ENCODE results near the gene ARHGAP19.
A peak's percentile ranks its signal among the peaks of the same experiment; 100 is the strongest.
"Not testable (repeated sequence)": the region's sequence is repeated elsewhere in the genome, so short reads cannot be mapped to it uniquely, and the experiment has no call there.

The ARHGAP19 gene

GRCh38 chr10:97321032-97321803, 28.8 kb upstream of the ARHGAP19 start:
- peak; percentile 24 to 69 for DNase-seq

GRCh38 chr10:97320480-97321031, 28.1 kb upstream of the ARHGAP19 start:
- DNase-seq, result no peak

DNA sequence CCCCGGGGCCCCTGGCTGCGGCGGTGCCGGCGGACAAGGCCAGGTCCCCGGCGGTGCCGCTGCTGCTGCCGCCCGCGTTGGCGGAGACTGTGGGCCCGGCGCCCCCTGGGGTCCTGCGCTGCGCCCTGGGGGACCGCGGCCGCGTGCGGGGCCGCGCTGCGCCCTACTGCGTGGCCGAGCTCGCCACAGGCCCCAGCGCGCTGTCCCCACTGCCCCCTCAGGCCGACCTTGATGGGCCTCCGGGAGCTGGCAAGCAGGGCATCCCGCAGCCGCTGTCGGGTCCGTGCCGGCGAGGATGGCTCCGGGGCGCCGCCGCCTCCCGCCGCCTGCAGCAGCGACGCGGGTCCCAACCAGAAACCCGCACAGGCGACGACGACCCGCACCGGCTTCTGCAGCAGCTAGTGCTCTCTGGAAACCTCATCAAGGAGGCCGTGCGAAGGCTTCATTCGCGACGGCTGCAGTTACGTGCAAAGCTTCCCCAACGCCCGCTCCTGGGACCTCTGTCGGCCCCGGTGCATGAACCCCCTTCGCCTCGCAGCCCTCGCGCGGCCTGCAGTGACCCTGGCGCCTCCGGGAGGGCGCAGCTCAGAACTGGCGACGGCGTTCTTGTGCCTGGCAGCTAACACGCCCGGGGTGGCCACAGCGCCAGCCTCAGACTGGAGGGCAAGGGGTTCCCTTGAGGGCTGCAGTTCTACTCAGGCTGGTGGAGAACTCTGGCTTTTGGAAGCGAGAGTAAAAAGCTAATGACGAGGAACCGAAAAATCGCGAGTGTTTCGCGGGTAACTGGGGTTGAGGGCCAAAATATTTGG, 27.4 kb upstream of the ARHGAP19 start:
- DNase-seq, result peak in 1 of 2 experiments; percentile 20

DNA sequence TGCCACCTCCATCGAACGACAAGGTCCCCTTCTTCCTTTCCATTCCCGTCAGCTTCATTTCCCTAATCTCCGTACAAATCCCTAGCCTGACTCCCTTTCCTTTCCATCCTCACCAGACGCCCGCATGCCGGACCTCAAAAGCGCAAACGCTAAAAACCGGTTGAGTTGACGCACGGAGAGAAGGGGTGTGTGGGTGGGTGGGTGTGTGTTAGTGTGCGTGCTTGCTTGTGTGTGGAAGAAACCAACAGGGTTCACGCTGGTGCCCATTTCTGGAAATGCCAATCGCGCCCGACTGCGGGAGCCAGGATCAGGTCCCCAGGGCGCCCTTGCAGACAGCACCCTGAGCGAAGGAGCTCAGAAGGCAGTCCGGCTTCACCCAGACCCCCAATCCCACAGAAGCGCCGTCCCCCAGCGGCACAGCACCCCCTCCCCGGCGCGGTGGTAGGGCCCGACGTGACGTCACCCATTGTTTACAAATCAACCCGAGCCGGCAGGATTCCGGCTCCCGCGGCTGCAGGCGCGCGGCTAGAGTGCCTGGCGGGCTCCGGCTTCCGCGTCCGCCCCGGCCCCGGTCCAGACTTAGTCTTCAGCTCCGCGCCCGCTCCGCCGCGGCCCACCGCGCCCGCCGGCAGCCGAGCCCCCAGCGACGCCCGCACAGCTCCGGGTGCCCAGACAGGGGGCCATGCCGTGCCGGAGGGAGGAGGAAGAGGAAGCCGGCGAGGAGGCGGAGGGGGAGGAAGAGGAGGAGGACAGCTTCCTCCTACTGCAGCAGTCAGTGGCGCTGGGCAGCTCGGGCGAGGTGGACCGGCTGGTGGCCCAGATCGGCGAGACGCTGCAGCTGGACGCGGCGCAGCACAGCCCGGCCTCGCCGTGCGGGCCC, 26.6 kb upstream of the ARHGAP19 start, which contains the start of gene FRAT1:
Gene FRAT1 (plus strand): TSS at position 500 of the 880 bp plus-strand sequence. CDS start 183 bp downstream, at position 683.
- DNase-seq, result peak; percentile 29 to 58

- DNase-seq, result no peak
Observed at GRCh38 chr10:97314671-97315070, 22.2 kb upstream of the ARHGAP19 start.

DNA sequence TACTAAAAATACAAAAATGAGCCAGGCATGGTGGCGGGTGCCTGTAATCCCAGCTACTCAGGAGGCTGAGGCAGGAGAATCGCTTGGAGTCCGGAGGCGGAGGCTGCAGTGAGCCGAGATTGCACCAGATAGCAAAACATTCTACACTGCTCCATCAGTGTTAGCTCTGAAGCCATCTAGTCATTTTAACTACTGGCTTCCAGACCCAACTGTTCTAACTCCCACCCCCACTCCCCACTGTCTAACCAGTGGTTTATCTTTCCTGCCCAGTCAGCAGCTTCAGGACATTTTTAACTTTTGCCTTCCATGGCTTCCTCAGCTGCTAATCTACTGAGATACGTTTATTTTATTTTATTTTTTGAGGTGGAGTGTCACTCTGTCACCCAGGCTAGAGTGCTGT, 20.5 kb upstream of the ARHGAP19 start:
- no peak for DNase-seq

- DNase-seq, result no peak
Observed at GRCh38 chr10:97311111-97311626, 18.7 kb upstream of the ARHGAP19 start.

DNA sequence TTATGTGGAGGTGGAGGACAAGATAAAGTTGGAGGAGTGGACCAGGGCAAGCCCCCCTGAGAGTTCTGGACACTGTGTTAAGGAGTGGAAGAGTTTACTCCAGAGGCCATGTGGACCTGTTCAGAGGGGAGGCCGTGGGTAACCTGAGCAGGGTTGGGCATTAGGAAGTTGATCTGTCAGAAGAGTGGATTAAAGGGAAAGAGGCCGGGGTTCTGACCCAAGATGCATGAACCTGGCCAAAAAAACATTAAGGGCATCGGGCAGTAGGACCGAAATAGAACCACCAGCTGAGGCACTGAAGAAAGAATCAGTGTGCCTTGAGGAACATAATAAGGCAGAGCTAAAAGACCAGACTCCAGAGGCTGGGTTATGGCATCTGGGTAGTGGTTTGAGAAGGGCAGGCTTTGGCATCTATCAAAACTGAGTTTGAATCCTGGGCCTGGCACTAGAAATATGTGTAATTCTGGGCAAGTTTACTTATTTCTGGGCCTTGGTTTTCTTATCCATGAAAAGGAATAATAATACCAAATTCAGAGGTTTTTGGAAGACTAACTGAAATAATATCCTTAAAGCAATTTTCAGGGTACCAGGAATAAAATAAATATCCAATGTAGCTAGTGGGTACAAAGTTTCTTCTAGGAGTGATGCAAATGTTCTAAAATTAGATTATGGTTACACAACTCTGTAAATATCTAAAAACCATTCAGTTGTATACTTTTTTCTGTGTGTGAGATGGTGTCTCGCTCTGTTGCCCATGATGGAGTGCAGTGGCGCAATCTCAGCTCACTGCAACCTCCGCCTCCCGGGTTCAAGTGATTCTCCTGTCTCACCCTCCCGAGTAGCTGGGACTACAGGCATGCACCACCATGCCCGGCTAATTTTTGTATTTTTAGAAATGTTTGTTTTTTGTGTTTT, 15.7 kb upstream of the ARHGAP19 start:
- DNase-seq, result no peak

DNA sequence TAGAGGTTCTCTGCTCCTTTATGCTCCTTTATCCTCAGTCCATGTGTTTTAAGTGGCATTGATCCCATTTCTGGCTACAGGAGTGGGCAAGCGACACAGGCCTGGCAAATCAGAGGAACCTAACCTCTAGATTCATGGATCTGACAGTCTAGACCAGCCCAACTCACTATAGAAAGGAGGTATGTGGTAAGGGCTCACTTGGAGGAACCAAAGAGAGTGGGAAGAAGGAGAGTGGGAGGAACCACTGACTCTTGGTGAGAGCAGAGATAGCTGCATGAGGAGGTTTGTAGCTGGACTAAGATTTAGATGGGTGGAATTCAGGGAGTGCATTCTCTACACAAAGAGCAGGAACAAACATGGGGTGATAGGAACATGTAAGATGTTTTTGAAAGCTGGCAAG, 15.0 kb upstream of the ARHGAP19 start:
- DNase-seq, result no peak

DNA sequence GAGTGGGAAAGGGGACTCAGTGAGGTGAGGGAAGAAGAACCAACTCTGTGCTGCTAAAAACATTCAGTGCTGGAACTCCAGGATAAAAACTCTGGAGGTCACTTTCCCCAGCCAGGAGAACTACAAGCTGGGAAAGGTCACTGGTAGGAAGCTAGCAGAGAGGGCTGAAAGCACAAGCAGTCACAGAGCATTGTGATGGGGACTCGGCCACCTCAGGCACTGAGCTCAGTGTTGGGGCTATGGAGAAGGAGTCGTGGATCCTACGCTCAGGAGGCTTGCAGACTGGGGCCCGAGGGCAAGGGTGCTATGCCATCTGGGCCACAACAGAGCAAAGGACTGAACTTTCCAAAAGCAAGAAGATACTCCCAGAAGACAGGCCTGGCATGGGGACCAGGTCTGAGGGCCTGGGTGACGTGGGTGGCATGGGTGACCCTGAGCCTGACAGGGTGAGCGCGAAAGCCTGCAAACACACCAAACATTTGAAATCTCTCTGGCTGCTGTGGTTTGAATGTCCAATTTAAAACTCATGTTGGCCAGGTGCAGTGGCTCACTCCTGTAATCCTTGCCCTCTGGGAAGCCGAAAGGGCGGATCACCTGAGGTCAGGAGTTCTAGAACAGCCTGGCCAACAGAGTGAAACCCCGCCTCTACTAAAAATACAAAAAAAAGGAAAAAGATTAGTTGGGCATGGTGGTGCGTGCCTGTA, 9.8 kb upstream of the ARHGAP19 start:
- no peak for DNase-seq

DNA sequence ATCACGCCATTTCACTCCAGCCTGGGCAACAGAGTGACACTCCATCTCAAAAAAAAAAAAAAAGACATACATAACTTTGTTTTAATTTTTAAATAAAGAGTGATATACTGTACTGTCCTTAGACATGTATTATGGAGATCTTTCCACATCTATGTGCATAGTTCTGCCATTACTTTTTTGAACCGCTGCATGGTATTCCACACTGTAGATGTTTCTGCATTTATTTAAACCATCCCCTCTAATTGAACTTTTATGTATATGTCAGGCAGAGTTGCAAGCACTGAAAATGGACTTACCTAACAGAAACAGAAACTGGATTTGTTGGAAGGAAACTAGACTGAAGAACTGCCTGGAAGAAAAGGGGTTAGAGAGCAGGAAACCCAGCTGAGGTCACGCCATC, 8.5 kb upstream of the ARHGAP19 start:
- DNase-seq, result no peak

GRCh38 chr10:97298223-97298571, 5.8 kb upstream of the ARHGAP19 start:
- DNase-seq, result no peak

DNA sequence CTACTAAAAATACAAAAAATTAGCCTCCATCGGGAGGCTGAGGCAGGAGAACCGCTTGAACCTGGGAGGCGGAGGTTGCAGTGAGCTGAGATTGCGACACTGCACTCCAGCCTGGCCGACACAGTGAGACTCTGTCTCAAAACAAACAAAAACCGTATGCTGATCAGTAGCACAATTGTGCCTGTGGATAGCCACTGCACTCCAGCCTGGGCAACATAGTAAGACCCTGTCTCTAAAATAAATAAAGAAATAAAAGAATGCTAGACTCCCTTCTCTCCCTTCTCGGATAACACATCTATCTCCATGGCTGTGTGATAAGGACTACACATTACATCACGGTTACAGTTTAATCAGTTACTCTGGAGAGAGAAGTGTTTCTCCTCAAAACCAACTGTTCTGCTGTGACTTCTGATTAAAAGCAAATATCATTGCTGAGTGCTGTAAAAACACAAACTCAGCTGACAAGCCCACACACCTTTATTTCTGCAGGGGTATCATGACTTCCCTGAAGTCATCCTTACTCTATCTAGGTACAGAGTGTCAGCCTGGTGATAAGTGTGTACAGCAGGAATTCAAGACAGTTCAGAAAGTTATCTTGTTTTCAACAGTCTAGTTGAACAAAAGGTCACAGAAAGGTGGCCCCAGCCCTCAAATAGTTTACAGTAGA, 5.3 kb upstream of the ARHGAP19 start:
- no peak for DNase-seq

DNA sequence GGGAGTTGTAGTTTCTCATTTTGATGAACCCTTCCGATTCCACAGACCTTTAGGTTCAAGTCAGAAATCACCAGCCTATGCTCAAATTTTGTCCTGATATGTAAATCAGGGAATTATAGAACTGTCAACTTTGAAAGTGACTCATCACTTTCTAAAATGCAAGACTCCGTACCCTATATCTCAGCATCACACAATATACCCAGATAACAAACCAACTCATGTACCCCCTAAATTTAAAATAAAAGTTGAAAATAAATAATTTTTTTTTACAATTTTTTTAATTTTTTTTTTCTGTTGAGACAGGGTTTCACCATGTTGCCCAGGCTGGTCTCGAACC, 393 bp upstream of the ARHGAP19 start:
- DNase-seq, result no peak

DNA sequence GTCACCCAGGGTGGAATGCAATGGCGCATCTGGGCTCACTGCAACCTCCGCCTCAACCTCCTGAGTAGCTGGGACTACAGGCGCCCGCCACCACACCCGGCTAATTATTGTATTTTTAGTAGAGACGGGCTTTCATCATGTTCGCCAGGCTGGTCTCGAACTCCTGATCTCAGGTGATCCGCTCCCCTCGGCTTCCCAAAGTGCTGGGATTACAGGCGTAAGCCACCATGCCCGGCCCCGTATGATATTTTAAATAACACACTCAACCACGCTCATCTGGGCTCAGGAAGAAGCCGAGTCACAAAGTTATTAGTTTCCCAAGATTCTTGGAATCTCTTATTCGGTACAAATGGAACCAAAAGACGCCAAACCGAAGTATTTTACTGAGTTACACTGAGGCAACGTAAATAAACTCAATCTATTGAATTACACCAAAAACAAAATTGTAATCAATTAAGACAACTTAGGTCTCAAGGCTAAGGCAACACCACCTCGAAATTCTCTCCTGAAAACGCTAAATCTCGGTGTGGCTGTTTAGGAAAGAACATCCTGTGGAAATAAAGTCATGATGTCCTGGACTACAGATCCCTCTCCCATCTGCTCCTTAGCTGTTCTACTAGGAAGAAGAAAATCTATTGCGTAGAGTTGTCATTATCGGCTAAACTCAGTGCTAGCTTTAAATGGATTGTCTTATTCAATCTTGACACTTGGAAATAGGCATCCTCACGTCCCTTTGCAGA, 910 bp downstream of the ARHGAP19 start:
- DNase-seq, result peak in 1 of 2 experiments; percentile 56

- DNase-seq, result not testable (repeated sequence)
Observed at GRCh38 chr10:97290576-97291356, 1.7 kb downstream of the ARHGAP19 start.

DNA sequence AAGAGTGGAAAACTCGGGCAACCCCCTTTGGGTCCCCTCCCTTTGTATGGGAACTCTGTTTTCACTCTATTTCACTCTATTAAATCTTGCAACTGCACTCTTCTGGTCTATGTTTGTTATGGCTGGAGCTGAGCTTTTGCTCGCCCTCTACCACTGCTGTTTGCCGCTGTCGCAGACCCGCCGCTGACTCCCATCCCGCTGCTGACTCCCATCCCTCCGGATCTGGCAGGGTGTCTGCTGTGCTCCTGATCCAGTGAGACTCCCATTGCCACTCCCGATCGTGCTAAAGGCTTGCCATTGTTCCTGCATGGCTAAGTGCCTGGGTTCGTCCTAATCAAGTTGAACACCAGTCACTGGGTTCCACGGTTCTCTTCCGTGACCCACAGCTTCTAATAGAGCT, 2.4 kb downstream of the ARHGAP19 start:
- DNase-seq, result not testable (repeated sequence)

DNA sequence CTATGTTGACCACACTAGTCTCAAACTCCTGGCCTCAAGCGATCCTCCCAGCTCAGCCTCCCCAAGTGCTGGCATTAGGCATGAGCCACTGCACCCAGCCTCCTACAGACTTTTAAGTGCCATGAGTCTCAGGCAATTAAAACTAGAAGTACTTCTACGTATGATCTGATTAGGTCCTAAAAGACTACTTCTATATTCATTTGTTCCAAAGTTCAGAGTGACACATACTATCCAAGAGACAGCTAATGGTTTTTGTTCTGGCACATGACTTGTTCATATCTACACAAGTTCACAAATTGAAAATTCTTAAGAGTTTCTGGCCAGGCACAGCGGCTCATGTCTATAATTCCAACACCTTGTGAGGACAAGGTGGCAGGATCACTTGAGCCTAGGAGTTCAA, 11.7 kb downstream of the ARHGAP19 start:
- no peak for DNase-seq
